NCI-H1092 treated with DMSO at 0.1 percent for 48 hours (cell line): ENCODE measurements around the gene HVCN1.

ENCODE experiments used
- DNase-seq: peaks from one replicate; lab custom pipeline; 2025; lab: John Stamatoyannopoulos, UW

HVCN1 gene

DNA sequence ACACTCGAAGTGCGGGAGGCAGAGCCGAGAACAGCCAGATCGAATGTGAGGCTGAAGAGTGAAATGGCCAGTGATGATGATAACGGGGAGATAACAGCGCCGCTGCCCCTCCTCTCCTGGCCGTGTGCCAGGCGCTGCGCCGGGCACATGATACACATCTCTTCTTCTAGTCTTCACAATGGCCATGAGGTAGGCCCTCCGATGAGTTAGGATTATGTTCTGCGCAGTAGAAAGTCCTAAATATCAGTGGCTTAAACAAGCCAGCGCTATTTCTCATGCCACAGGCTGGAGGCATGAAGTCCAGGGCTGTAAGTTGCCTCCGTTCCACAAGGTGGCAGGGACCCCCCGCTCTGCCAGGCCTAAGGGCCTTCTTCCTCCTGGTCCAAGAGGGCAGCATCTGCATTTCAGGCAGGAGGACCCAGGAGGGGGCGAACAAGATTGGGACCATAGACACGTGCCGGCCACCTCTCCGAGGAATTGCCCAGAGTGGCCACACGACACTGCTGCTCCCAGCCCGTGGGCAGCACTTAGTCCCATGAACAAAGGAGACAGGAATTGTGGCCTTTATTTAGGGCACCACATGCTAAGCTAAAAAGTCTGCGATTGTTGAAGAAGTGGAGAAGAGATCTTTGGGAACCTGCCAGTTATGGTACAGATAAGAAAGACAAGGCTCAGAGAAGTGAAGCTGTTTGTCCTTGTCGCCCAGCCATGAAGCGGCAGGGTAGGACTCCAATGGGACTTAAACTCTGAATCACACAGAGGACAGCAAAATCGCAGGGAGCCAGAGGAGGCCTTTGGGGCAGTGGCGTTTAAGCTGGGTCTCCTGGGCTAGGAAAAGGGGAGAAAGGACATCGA, 10.9 kb upstream of the HVCN1 start:
- DNase-seq: peak; percentile 1

DNA sequence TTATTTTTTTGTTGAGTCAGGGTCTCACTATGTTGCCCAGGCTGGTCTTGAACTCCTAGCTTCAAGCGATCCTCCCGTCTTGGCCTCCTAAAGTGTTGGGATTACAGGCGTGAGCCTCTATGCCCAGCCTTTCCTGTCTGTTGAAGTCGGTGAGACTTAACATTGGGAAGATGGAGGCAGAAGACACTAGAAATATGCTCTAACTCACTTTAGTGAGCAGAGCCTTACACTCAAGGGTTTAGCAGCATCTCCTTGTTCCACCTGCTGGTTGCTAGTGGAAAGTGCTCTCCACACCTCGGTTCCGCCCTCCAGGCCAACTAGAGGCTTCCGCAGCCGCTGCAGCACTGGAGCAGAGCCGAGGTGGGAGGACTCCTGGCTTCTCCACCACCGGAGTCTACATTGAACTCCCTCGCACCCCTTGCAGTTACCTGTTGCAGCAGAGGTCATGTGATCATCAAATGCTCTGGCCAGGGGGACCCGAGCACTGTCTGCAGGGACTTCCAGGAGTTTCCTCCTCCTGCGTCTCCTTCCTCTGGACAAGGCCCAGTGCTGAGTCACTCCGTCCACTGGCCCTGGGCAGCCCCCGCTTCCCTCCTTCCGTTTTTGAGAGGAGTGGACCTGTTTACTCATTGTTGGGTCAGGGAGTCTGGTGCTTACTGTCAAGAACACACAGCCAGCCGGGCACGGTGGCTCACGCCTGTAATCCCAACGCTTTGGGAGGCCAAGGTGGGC, 9.4 kb upstream of the HVCN1 start:
- peak; percentile 36 for DNase-seq

DNA sequence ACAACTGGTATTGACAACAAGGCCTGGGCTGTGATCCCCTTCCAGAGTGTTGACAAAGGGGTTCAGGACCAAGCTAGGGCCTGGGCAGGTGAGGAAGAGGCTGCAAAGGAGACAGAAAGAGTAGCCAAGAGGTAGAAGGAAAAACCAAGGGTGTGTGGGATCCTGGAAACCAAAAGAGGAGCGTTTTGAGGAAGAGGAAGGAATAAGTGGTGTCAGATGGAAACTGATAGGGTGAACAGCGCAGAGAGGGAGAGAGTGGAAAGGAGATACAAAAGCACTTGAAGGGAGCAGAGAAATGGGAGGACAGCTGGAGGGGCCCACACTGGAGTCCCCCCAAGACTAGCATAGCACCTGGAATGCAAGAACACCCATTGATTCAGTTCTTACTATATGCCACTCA, 8.3 kb upstream of the HVCN1 start:
- DNase-seq: no peak

DNA sequence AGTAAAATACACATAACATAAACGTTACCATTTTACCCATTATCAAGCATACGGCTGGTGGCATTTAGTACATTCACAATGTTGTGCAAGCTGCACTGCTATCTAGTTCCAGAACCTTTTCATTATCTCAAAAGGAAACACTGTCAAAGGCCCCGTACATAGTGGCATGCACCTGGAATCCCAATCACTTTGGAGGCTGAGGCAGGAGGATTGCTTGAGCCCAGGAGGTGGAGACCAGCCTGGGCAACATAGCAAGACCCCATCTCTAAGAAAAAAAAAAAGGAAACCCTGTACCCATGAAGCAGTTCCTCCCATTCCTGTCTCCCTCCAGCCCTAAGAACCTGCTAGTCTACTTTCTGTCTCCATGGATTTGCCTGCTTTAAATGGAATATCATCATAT, 7.4 kb upstream of the HVCN1 start:
- DNase-seq: no peak

- DNase-seq: no peak
These were observed 5.5 kb upstream of the HVCN1 start for GRCh38 chr12:110694330-110694901.

GRCh38 chr12:110693731-110694130, 4.8 kb upstream of the HVCN1 start:
- no peak for DNase-seq

GRCh38 chr12:110690127-110690430, 1.2 kb upstream of the HVCN1 start:
- no peak for DNase-seq

DNA sequence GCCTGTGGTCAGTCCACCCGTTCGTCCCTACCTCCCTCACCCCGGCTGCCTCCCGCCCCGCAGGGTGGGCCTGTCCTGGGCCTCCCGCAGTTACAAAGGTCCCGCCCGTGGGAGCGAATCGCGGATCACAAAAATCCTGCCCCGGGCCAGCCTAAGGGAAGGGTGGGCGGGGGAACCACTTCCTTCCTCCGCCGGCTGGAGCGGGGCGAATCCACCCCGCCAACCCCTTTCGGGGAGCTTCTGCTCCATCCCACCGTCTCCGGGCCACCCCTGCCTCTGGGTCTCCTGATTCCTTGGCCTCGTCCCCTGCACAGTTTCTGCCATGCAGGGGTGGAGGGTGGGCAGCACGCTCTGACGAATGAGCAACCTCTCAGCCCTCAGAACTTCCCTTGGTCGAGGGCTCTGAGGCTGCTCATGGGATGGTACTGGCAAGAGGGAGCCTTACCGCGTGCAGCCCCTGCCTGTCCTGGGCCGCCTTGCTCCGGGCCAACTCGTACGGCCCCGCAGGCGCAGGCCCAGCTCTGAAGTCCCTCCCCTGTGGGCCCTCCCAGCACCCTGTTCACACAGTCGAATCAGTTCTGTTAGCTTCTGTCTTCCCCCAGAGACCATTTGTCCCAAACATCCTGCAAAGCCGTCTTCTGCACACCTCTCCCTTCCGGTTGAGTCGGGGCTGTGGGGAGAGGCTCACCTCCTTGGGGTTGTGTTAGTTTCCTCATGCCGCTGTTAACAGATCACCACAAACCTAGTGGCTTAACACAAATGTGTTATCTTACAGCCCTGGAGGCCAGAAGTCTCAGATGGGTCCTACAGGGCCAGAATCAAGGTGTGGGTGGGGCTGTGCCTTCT, 589 bp upstream of the HVCN1 start:
- DNase-seq: no peak

- no peak for DNase-seq
These were observed 1.3 kb downstream of the HVCN1 start for GRCh38 chr12:110687396-110688169.

DNA sequence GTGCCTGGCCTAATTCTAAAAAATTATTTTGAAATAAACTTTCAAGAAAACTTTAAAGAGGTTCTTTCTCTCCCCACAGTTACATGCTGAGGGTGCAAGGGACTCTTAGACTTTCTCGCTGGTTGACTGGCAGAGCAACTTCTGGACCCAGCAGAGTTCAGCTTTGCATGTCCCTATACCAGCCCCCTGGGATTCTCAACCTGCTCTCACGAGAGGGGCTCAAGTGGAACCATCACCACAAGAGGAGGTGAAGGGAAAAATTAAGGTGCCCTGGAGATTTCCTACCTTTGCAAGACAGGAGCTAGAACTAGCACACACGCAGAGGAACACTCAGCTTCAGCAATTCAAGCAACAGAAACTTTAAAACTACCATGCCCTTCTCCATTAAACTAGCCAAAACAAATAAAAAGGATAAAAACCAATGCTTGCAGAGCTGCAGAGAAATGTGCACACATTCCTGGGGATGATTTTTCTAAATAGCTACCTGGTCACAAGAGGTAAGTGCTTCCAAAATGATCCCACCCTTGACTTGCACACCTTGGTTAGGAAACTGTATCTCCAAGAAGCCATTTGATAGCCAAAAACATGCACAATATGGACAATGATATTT, 2.5 kb downstream of the HVCN1 start:
- DNase-seq: no peak

DNA sequence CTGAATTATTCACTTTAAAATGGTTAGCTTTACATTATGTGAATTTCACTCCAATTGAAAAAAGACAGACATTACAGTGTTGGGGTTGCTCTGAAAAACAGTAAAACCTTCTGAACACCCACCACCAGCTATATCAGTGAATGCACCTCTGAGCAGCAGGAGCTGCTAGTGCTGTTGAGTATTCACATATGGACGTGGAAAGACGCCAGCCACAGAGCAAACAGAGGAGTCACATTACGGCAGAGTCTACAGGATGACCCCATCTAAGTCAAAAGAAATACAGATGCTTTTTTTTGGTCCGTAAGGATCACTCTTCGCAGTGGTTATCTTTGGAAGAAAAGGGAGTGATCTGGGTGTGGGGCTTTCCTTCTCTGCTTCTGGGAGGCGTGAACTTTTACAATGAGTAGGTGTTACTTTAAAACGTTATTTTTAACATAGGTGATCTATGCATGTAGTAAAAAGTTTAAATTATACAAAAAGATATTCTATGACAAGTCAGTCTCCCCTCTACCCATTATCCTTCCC, 4.5 kb downstream of the HVCN1 start:
- no peak for DNase-seq

DNA sequence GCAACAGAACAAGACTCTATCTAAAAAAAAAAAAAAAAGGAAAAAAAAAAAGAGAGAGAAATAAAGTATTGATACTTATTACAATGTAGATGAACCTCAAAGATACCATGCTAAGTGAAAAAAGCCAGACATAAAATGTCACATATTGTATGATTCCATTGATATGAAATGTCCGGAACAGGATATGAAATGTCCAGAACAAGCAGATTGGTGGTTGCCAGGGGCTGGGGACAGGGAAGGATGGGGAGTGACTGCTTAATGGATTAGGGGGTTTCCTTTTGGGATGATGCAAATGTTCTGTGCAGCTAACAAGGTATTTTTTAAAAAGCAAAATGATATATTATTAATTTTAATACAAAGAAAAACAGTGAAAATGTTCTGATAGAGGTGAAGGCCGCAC, 5.0 kb downstream of the HVCN1 start:
- DNase-seq: no peak

DNA sequence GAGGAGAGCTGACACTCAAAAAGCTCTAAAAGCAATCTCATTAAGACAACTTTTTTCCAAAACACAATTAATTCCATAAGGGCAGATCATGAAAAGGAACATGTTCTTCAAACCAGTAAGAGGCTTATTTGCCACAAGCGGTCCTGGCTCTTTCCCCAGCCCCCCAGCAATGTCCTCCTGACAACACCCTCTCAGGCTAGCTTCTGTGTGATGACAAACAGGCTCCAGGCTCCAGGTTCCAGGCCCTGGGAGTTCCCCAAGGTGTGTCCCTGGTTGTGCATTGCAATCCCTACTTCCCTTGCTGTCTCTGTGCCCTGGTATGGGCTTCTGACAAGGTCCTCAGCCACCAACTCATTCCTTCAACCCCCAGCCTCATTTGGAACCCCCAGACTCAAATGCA, 8.9 kb downstream of the HVCN1 start:
- DNase-seq: no peak

- no peak for DNase-seq
These were observed 9.7 kb downstream of the HVCN1 start for GRCh38 chr12:110679201-110679600.

- DNase-seq: no peak
These were observed 10.9 kb downstream of the HVCN1 start for GRCh38 chr12:110677982-110678381.

DNA sequence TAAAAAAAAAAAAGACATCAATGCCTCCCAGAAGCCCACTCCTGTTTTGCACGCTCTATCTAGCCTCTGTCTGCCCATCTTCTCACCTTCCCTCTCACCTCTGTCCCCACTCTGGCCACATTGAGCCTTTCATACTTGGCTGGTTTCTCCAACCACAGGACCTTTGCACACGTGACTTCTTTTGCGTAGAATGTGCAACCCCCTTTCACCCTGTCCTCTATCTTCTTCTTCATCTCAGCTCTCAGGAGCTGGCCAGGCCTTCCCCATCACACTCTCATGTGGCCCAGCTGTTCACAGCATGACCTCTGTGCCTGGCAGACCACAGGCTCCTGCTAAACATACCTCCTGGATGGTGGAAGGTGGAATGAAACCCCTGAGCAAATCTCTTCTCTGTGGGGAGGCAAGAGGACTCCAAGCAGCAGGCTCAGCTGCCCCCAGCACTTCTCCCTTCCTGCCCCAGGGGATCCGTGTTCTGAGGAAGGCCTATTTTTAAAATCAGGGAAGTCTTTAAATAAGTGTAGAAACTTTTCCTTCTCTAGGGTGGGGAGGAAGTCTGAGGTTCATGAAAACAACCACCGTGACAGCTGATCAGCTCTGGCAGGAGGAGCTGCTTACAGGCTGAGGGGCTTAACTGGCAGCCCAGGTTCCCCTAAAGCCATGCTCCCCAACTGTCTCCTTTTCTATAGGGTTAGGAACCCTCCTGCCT, 11.6 kb downstream of the HVCN1 start:
- no peak for DNase-seq

- no peak for DNase-seq
These were observed 12.7 kb downstream of the HVCN1 start for GRCh38 chr12:110676171-110676570.

DNA sequence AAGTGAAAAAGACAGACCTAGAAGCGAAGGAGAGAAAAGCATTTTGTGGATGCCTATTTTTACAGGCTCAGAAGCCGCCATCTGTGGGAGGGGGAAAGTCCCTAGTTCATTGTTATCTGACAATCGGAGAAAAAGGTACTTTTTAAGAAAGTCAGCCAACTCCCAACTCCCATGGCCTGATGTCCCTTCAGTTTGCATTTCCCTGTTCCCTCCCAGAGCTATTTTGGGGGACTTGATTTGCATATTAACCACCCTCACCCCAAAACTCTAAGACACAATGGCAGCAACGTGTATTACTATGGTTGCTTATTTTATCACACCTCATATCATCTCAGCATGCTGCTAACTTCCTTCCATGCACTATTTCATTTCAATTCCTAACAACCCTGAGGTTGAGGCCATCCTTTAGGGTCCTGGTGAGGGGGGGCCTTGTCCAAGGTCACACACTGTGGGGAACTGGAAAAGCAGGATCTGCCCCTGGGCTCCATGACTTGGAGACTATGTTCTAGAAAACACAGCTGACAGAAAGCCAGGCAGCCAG, 18.7 kb downstream of the HVCN1 start:
- no peak for DNase-seq

GRCh38 chr12:110669193-110669502, 19.8 kb downstream of the HVCN1 start:
- DNase-seq: no peak
